G401.6 (cell line): Measurements from ENCODE around the gene KCP.

Experiments used
- FAIRE-seq: peaks from 2 replicates; lab custom pipeline; 2012; peaks lifted over from hg19 to GRCh38; lab: Jason Lieb, UNC

KCP gene

GRCh38 chr7:128886391-128887168, 23.9 kb downstream of the KCP start:
- no peak for FAIRE-seq

- no peak for FAIRE-seq
These were observed 24.9 kb downstream of the KCP start for GRCh38 chr7:128885370-128886187.

GRCh38 chr7:128884561-128885369, 25.7 kb downstream of the KCP start:
- no peak for FAIRE-seq

GRCh38 chr7:128883622-128884448, 26.7 kb downstream of the KCP start:
- FAIRE-seq: no peak

GRCh38 chr7:128882134-128882533, 28.4 kb downstream of the KCP start:
- no peak for FAIRE-seq

GRCh38 chr7:128881458-128882125, 28.9 kb downstream of the KCP start:
- FAIRE-seq: no peak

GRCh38 chr7:128880791-128881457, 29.6 kb downstream of the KCP start:
- no peak for FAIRE-seq

GRCh38 chr7:128879939-128880746, 30.4 kb downstream of the KCP start:
- no peak for FAIRE-seq

GRCh38 chr7:128879461-128879938, 31.0 kb downstream of the KCP start:
- no peak for FAIRE-seq

- FAIRE-seq: no peak
These were observed 32.0 kb downstream of the KCP start for GRCh38 chr7:128878226-128879105.

- no peak for FAIRE-seq
These were observed 32.8 kb downstream of the KCP start for GRCh38 chr7:128877756-128878120.

GRCh38 chr7:128876978-128877755, 33.3 kb downstream of the KCP start:
- FAIRE-seq: no peak

- FAIRE-seq: no peak
These were observed 33.9 kb downstream of the KCP start for GRCh38 chr7:128876586-128876977.

GRCh38 chr7:128876127-128876526, 34.4 kb downstream of the KCP start:
- no peak for FAIRE-seq

- no peak for FAIRE-seq
These were observed 35.0 kb downstream of the KCP start for GRCh38 chr7:128875523-128875948.

- FAIRE-seq: no peak
These were observed 36.1 kb downstream of the KCP start for GRCh38 chr7:128874140-128875031.

GRCh38 chr7:128873234-128873633, 37.3 kb downstream of the KCP start:
- FAIRE-seq: no peak
